ENCODE measurements around the gene SOD1.
A peak's percentile ranks its signal among the peaks of the same experiment; 100 is the strongest.

SOD1 gene

DNA sequence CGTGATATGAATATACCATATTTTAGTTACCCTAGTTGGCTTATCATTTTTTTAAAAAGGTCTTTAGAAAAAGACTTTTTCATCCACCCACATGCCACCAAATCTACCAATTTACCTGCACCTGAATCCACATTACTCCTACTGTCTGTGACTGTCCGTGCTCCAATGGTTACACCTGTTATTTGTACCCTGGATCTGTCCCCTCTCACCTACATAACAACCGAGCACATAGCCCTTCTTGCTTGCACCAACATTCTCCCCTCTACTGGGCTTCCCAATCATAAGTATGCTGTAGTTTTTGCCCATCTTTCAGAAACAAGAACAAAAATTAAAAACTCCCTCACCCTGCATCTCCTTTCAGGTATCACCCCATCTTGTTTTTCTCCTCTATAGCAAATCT, 17.6 kb downstream of the SOD1 start:
- FAIRE-seq, result peak; percentile 60
- TF ChIP-seq TAF1 (IDR thresholded peaks at IDR 0.05; ENCODE audit: low read depth, low read length) (no peak), POLR2A (IDR thresholded peaks at IDR 0.05; ENCODE audit: low read depth, low read length) (no peak), SPI1 (IDR thresholded peaks at IDR 0.05; ENCODE audit: low read depth, low read length) (no peak), POU2F2 (IDR thresholded peaks at IDR 0.05; ENCODE audit: low read depth, low read length) (no peak), POLR2AphosphoS5 (IDR thresholded peaks at IDR 0.05; ENCODE audit: low read depth, low read length) (no peak), PAX5 (IDR thresholded peaks at IDR 0.05; ENCODE audit: insufficient read depth, low read length, severe bottlenecking) (no peak)
- no peak for DNase-seq (ENCODE audit: insufficient read length, low spot score)

DNA sequence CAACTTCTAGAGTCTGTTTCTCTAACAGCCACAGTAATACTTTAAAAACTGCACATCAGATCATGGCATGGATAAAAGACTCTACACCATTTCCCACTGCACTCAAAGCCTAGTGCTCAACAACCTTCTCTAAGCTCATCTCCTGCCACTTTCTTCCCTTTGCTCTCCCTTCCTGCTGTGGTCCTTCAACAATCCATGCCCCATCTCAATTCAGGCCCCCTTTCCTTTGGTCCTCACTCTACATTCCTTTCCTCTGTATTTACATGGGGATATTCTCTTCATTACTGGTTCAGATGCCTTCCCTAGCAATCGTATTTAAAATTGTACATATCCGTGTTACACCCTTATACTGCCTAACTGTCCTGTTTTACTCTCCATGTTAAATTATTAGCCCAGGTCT, 19.0 kb downstream of the SOD1 start:
- no peak for TF ChIP-seq SPI1 (IDR thresholded peaks at IDR 0.05; ENCODE audit: low read depth, low read length)
- no peak for TF ChIP-seq TAF1 (IDR thresholded peaks at IDR 0.05; ENCODE audit: low read depth, low read length)
- no peak for TF ChIP-seq POLR2AphosphoS5 (IDR thresholded peaks at IDR 0.05; ENCODE audit: low read depth, low read length)
- FAIRE-seq (no peak), DNase-seq (ENCODE audit: insufficient read length, low spot score) (no peak)

DNA sequence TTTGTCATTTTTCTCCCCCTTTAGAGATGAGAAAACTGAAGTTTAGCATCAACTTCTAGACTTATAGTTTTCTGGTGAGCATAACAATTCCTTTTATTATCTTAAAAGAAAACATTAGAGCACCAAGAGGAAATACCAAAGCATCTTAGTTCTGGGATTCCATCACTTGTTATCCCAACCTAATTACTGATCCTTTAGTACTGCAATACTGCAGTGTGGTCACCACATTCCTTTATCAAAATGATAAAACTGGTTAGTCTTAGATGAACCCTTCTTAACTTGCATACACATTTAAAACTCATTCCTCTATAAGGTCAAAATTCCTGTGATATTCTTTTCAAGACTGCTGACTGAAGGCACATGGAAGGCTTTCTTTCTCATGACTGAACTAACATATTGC, 23.1 kb downstream of the SOD1 start:
- DNase-seq (ENCODE audit: insufficient read length, low spot score) (no peak), FAIRE-seq (no peak)
- TF ChIP-seq POLR2A (IDR thresholded peaks at IDR 0.05; ENCODE audit: low read depth, low read length) (no peak), POLR2AphosphoS5 (IDR thresholded peaks at IDR 0.05; ENCODE audit: low read depth, low read length) (no peak)

DNA sequence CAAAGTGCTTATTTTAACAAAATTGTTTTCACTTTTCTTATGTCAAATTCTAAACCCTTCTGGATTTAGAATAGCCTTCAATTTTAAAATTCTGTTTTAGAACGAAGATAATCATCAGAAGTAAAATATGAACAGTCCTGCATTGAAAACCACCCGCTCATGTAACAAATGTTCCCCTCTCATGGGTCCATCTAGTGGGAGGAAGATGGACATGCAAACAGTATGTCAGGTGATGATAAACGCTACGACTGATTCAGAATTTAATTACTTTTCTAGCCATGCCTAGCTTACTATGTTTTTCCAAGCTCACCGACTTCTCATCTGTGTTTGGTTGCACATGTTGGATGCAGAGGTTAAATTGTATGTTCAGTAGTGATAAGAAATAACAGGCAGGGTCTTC, 23.5 kb downstream of the SOD1 start:
- no peak for TF ChIP-seq PAX5 (IDR thresholded peaks at IDR 0.05; ENCODE audit: insufficient read depth, low read length, severe bottlenecking)
- no peak for TF ChIP-seq POLR2A (IDR thresholded peaks at IDR 0.05; ENCODE audit: low read depth, low read length)
- DNase-seq (ENCODE audit: insufficient read length, low spot score), result no peak
- FAIRE-seq, result no peak

DNA sequence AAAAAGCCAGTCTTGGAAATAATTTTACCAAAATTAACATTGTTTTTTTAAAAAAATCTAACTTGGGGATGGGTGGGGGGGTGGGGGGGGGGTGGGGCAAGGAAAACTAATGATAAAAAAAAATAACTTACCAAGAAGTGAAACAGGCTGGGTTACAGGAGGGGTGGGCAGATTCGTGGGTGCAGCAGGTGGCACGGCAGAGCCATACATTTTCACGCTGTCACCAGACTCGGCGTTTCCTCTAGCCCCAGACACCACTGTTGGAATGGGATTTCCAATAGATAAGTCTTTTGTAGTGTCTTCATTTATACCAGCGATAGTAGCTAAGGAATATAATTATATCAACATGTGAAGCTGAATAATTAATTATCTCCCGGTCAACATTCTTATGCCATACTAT, 25.4 kb downstream of the SOD1 start:
- FAIRE-seq (no peak), DNase-seq (ENCODE audit: insufficient read length, low spot score) (no peak)
- no peak for TF ChIP-seq POU2F2 (IDR thresholded peaks at IDR 0.05; ENCODE audit: low read depth, low read length)
- no peak for TF ChIP-seq SPI1 (IDR thresholded peaks at IDR 0.05; ENCODE audit: low read depth, low read length)
- TF ChIP-seq TAF1 (IDR thresholded peaks at IDR 0.05; ENCODE audit: low read depth, low read length), result no peak
- no peak for TF ChIP-seq PAX5 (IDR thresholded peaks at IDR 0.05; ENCODE audit: insufficient read depth, low read length, severe bottlenecking)
- TF ChIP-seq POLR2AphosphoS5 (IDR thresholded peaks at IDR 0.05; ENCODE audit: low read depth, low read length), result no peak

DNA sequence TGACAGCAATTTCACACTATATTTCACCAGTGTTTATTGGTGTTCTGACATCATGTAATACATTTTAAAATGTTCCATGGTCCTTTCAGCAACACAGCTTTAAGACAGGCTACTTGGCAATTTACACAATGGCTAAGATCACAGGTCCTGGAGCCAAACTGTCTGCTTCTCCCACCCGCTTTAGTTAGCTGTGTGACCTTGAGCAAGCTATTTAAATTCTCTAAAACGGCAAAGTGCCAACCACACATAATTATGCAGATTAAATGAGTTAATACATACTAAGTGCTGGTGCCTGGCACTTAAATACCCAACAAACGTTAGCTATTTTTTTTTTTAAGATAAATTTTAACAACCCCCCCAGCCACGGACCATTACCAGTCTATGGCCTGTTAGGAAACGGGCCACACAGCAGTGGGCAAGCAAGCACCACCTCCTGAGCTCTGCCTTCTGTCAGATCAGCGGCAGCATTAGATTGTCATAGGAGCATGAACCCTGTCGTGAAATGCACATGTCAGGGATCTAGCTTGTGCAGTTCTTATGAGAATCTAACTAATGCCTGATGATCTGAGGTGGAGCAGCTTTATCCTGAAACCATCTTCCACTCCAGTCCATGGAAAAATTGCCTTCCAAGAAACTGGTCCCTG, 26.9 kb downstream of the SOD1 start:
- FAIRE-seq, result no peak
- TF ChIP-seq POU2F2 (IDR thresholded peaks at IDR 0.05; ENCODE audit: low read depth, low read length) (no peak), PAX5 (IDR thresholded peaks at IDR 0.05; ENCODE audit: insufficient read depth, low read length, severe bottlenecking) (no peak), POLR2AphosphoS5 (IDR thresholded peaks at IDR 0.05; ENCODE audit: low read depth, low read length) (no peak), POLR2A (IDR thresholded peaks at IDR 0.05; ENCODE audit: low read depth, low read length) (no peak), SPI1 (IDR thresholded peaks at IDR 0.05; ENCODE audit: low read depth, low read length) (no peak), TAF1 (IDR thresholded peaks at IDR 0.05; ENCODE audit: low read depth, low read length) (no peak)

DNA sequence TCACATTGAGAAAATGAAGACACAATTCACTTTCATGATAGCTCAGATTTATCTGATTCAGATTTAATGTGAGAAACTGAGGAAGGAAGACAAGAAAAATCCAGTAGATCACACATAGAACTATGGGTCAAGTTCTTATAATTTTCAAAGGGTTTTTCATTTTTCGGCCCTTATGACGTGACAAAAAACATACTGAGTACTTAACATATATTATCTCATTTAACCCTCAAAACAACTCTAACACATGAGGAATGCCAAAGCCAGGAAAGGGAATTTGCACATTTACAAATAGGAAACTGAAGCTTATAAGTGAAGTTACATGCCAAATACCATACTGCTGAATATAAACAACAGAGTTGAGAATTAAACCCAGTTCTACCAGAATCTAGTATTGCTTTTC, 27.6 kb downstream of the SOD1 start:
- no peak for DNase-seq (ENCODE audit: insufficient read length, low spot score)
- FAIRE-seq, result no peak
- TF ChIP-seq SPI1 (IDR thresholded peaks at IDR 0.05; ENCODE audit: low read depth, low read length), result no peak
- TF ChIP-seq POLR2AphosphoS5 (IDR thresholded peaks at IDR 0.05; ENCODE audit: low read depth, low read length), result no peak
- no peak for TF ChIP-seq PAX5 (IDR thresholded peaks at IDR 0.05; ENCODE audit: insufficient read depth, low read length, severe bottlenecking)
- TF ChIP-seq TAF1 (IDR thresholded peaks at IDR 0.05; ENCODE audit: low read depth, low read length), result no peak
- TF ChIP-seq POU2F2 (IDR thresholded peaks at IDR 0.05; ENCODE audit: low read depth, low read length), result no peak
- TF ChIP-seq POLR2A (IDR thresholded peaks at IDR 0.05; ENCODE audit: low read depth, low read length), result no peak

More for the DNA sequence above, 26.9 kb downstream of the SOD1 start:
- DNase-seq (ENCODE audit: insufficient read length, low spot score), result no peak

DNA sequence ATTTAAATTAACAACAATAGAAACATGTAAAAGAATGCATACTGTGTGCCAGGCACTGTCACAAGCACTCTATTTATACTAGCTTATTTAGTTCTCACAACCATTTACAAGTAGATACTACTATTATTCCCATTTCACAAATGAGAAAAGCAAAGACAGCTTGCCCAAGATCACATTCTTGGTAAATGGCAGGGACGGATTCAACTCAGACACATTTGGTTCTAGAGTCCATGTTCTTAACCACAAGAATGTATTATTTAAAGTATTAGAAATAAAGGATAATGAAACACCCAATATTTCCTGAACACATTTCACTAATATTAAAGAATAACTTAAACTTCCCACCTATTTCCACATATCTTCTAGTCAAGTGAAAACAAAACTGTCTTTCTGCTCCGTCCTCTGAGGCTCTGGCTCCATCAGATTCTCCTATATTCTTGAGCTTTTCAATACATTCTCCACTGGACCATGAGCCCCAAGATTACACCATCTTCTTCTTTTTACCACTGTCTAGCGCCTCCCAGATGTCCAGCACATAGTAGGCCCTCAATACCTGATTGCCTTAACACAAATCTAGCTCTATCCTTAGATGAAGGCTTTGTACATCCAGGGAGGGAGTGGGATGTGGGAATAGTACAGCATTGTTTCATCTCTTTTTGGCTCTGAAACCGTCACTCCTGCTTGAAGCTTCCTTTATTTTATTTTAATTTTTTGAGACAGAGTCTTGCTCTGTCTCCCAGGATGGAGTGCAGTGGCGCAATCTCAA, 29.3 kb downstream of the SOD1 start:
- no peak for DNase-seq (ENCODE audit: insufficient read length, low spot score)
- TF ChIP-seq POLR2A (IDR thresholded peaks at IDR 0.05; ENCODE audit: low read depth, low read length) (no peak), TAF1 (IDR thresholded peaks at IDR 0.05; ENCODE audit: low read depth, low read length) (no peak), PAX5 (IDR thresholded peaks at IDR 0.05; ENCODE audit: insufficient read depth, low read length, severe bottlenecking) (no peak), POLR2AphosphoS5 (IDR thresholded peaks at IDR 0.05; ENCODE audit: low read depth, low read length) (no peak), POU2F2 (IDR thresholded peaks at IDR 0.05; ENCODE audit: low read depth, low read length) (no peak), SPI1 (IDR thresholded peaks at IDR 0.05; ENCODE audit: low read depth, low read length) (no peak)
- FAIRE-seq, result no peak

DNA sequence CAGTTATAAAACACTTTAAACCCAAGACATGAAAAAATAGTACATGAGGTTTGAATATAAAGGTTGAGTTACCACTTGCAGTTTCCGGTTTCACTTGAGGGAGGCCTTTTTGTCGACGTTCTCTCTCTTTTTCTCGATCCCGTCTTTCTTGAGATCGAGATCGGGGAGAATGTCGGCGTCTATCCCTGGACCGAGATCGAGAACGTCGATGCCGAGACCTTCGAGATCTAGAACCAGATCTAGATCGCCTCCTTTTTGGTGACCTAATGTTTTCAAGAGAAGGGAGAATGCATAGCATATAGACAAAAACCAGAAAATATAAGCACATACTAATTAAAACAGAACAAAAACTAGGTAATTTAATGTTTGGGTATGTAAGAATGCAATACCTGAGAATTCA, 33.7 kb downstream of the SOD1 start:
- FAIRE-seq, result no peak
- TF ChIP-seq POLR2AphosphoS5 (IDR thresholded peaks at IDR 0.05; ENCODE audit: low read depth, low read length) (no peak), PAX5 (IDR thresholded peaks at IDR 0.05; ENCODE audit: insufficient read depth, low read length, severe bottlenecking) (no peak), POLR2A (IDR thresholded peaks at IDR 0.05; ENCODE audit: low read depth, low read length) (no peak), TAF1 (IDR thresholded peaks at IDR 0.05; ENCODE audit: low read depth, low read length) (no peak), SPI1 (IDR thresholded peaks at IDR 0.05; ENCODE audit: low read depth, low read length) (no peak), POU2F2 (IDR thresholded peaks at IDR 0.05; ENCODE audit: low read depth, low read length) (no peak)
- no peak for DNase-seq (ENCODE audit: insufficient read length, low spot score)

DNA sequence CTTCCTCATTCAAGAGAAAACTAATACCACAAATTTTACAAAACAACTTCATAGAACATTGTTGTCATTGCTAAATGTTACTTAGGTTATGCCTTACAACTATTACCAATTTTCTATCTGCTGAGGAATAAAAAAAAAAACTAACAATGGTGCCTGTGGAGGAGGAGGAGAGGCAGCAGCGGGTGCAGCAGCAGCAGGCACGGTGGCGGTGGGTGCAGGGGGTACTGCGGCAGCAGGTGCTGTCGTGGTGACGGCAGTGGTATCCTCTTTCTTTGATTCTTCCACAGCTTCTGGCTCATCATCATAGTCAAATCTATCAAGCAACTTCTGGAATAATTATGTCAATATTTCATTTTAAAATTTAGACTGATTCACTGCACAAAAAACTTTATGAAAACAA, 36.9 kb downstream of the SOD1 start:
- FAIRE-seq, result no peak
- no peak for DNase-seq (ENCODE audit: insufficient read length, low spot score)

More for the DNA sequence above, 36.9 kb downstream of the SOD1 start:
- TF ChIP-seq SPI1 (IDR thresholded peaks at IDR 0.05; ENCODE audit: low read depth, low read length) (no peak), POU2F2 (IDR thresholded peaks at IDR 0.05; ENCODE audit: low read depth, low read length) (no peak), POLR2A (IDR thresholded peaks at IDR 0.05; ENCODE audit: low read depth, low read length) (no peak), TAF1 (IDR thresholded peaks at IDR 0.05; ENCODE audit: low read depth, low read length) (no peak), PAX5 (IDR thresholded peaks at IDR 0.05; ENCODE audit: insufficient read depth, low read length, severe bottlenecking) (no peak), POLR2AphosphoS5 (IDR thresholded peaks at IDR 0.05; ENCODE audit: low read depth, low read length) (no peak)
